Caco-2 (cell line): ENCODE data around the gene ITLN1. TPM values are rescaled to one million over a fixed set of nuclear protein-coding genes. Genes with fewer than 3 reads are reported as not detected.

Source experiments
- BruUV-seq: library from RNA; stranded (reverse); fragments of 400-500 nt; replicated peaks from 2 replicates; lab custom pipeline; 2021; lab: Mats Ljungman, UMichigan
- CTCF ChIA-PET: fragments of 300-600 bp; sonication (Branson Sonifier 250); formaldehyde crosslinking; loops from one replicate; lab custom pipeline; 2022; ENCODE audit warnings: antibody characterized with exemption; lab: Charles Lee
- POLR2A ChIA-PET: fragments of 300-600 bp; sonication (Branson Sonifier 250); formaldehyde crosslinking; loops from one replicate; lab custom pipeline; 2022; ENCODE audit warnings: antibody characterized with exemption; lab: Charles Lee
- DNase-seq, 2 experiments: peaks; one replicate each; pipeline versions ENCODE4 v3.0.0 to v3.0.0-alpha.2; 2020 to 2022
- H3K27me3 ChIP-seq: replicated peaks from 2 replicates; pipeline ENCODE4 v1.6.0; 2011; ENCODE audit warnings: low read length; ENCODE audit not compliant: control insufficient read depth, insufficient read depth
- H3K36me3 ChIP-seq: 2 replicates; pipeline ENCODE4 v1.5.1; 2011; ENCODE audit warnings: low read length; ENCODE audit not compliant: control insufficient read depth, insufficient read depth
- H3K4me1 ChIP-seq: fragments of 250-450 bp; sonication (Bioruptor Pico); 2 replicates; pipeline ENCODE4 v1.5.1; 2020; ENCODE audit warnings: mild to moderate bottlenecking
- H3K4me3 ChIP-seq: 2 replicates; pipeline ENCODE4 v1.5.1; 2011; ENCODE audit warnings: low read depth, mild to moderate bottlenecking, control low read depth, low read length
- H3K9me3 ChIP-seq: fragments of 250-450 bp; sonication (Bioruptor Pico); 2 replicates; pipeline ENCODE4 v1.5.1; 2020; ENCODE audit warnings: mild to moderate bottlenecking, moderate library complexity
- H3K27ac Mint-ChIP-seq: one replicate; pipeline ENCODE4 v1.8.0; 2022; ENCODE audit warnings: mixed read lengths; ENCODE audit not compliant: unreplicated experiment
- H3K27me3 Mint-ChIP-seq: one replicate; pipeline ENCODE4 v1.8.0; 2022; ENCODE audit warnings: mixed read lengths; ENCODE audit not compliant: insufficient read depth, unreplicated experiment
- H3K36me3 Mint-ChIP-seq: one replicate; pipeline ENCODE4 v1.8.0; 2022; ENCODE audit warnings: mild to moderate bottlenecking, mixed read lengths; ENCODE audit not compliant: insufficient read depth, unreplicated experiment
- H3K4me1 Mint-ChIP-seq: one replicate; pipeline ENCODE4 v1.8.0; 2022; ENCODE audit warnings: low read depth, mixed read lengths; ENCODE audit not compliant: unreplicated experiment
- H3K4me3 Mint-ChIP-seq: one replicate; pipeline ENCODE4 v1.8.0; 2022; ENCODE audit warnings: mild to moderate bottlenecking, moderate library complexity, mixed read lengths; ENCODE audit not compliant: unreplicated experiment
- H3K9me3 Mint-ChIP-seq: one replicate; pipeline ENCODE4 v1.8.0; 2022; ENCODE audit warnings: mixed read lengths; ENCODE audit not compliant: unreplicated experiment
- CTCF ChIP-seq, 2 experiments: fragments of 200-600 bp in 1 of 2; IDR thresholded peaks; 1 replicate in 1 of 2; 2 replicates in 1 of 2; pipeline versions ENCODE4 v1.5.1 to v1.8.0; 2011 to 2022; ENCODE audit warnings: antibody characterized with exemption in 1 of 2, control low read depth in 1 of 2, inconsistent platforms in 1 of 2, low read depth in 1 of 2, low read length in 1 of 2, mild to moderate bottlenecking in 1 of 2, moderate library complexity in 1 of 2; ENCODE audit not compliant: insufficient read depth in 1 of 2, severe bottlenecking in 1 of 2, unreplicated experiment in 1 of 2
- intact Hi-C: fragments of 100-400 bp; cut with micrococcal nuclease; formaldehyde crosslinking; loops from one replicate; pipeline ENCODE4 v1.10.0; 2022; ENCODE audit not compliant: unreplicated experiment
- total RNA-seq: library from RNA; stranded (reverse); gene quantifications from 2 replicates; pipeline ENCODE4 v1.2.3, GENCODE V29; 2022

Gene ITLN1
- total RNA-seq, 1 experiment from 2014 or later, result not detected

GRCh38 chr1:160836981-160837557, 47.9 kb downstream of the ITLN1 start:
- Histone ChIP-seq H3K4me3 (no peak overlapping the region), H3K36me3 (no peaks in the 10 kb centered on the region), H3K27me3 (no peaks in the 10 kb centered on the region), H3K4me1 (peaks cover 5% of the 10 kb centered on the region; the same call in 1 of the 2 replicates), H3K9me3 (no peaks in the 10 kb centered on the region)
- Mint-ChIP-seq H3K4me1 (peaks cover 4% of the 10 kb centered on the region), H3K27ac (no peak overlapping the region), H3K27me3 (no peaks in the 10 kb centered on the region), H3K4me3 (no peak overlapping the region), H3K9me3 (no peaks in the 10 kb centered on the region), H3K36me3 (no peaks in the 10 kb centered on the region)
- TF ChIP-seq CTCF (IDR thresholded peaks at IDR 0.05; ENCODE audit: insufficient read depth in 1 of 2, low read depth in 1 of 2, low read length in 1 of 2, severe bottlenecking in 1 of 2, unreplicated experiment in 1 of 2), result no peak
- ChIA-PET POLR2A (no interaction called here), CTCF (interaction anchor here (0.8 to 1.5 kb wide), 5 partner anchors 28 to 117 kb away, joined by 3 to 5 read pairs (median 4); partner anchors contain the start of genes ITLN1 and ITLN2)
- no TSS peak for BruUV-seq
- intact Hi-C loops, result no loop called here
- DNase-seq, result no peak

- CTCF ChIA-PET, result interaction anchor here (0.8 to 1.5 kb wide), 5 partner anchors 29 to 118 kb away, joined by 3 to 5 read pairs (median 4); partner anchors contain the start of genes ITLN1 and ITLN2
Measured at GRCh38 chr1:160836561-160836960, 48.4 kb downstream of the ITLN1 start.

GRCh38 chr1:160835751-160836150, 49.2 kb downstream of the ITLN1 start:
- H3K36me3 Mint-ChIP-seq, result no peaks in the 10 kb centered on the region
- peaks cover 4% of the 10 kb centered on the region for H3K4me1 Mint-ChIP-seq
- BruUV-seq, result no TSS peak
- intact Hi-C loops, result loop anchor here (1.0 kb wide), 3 partner anchors 49 to 155 kb away; partner anchors contain the start of gene ITLN2
- ChIA-PET POLR2A (no interaction called here), CTCF (interaction anchor here (0.6 to 1.9 kb wide), 5 partner anchors 58 to 118 kb away, joined by 3 to 19 read pairs (median 3); partner anchors contain the start of gene ITLN2)
- no peaks in the 10 kb centered on the region for H3K9me3 Mint-ChIP-seq
- Histone ChIP-seq H3K36me3 (no peaks in the 10 kb centered on the region), H3K4me3 (no peak overlapping the region), H3K4me1 (peaks cover 5% of the 10 kb centered on the region; the same call in 1 of the 2 replicates), H3K9me3 (no peaks in the 10 kb centered on the region), H3K27me3 (no peaks in the 10 kb centered on the region)
- no peak for DNase-seq
- TF ChIP-seq CTCF (IDR thresholded peaks at IDR 0.05; ENCODE audit: insufficient read depth in 1 of 2, low read depth in 1 of 2, low read length in 1 of 2, severe bottlenecking in 1 of 2, unreplicated experiment in 1 of 2), result no peak
- H3K27ac Mint-ChIP-seq, result no peak overlapping the region
- H3K4me3 Mint-ChIP-seq, result no peak overlapping the region
- no peaks in the 10 kb centered on the region for H3K27me3 Mint-ChIP-seq

More at GRCh38 chr1:160836561-160836960, 48.4 kb downstream of the ITLN1 start:
- no peaks in the 10 kb centered on the region for H3K9me3 Mint-ChIP-seq
- peaks cover 4% of the 10 kb centered on the region for H3K4me1 Mint-ChIP-seq
- H3K27ac Mint-ChIP-seq, result no peak overlapping the region
- no peak overlapping the region for H3K4me3 Mint-ChIP-seq
- intact Hi-C loops, result no loop called here
- H3K27me3 Mint-ChIP-seq, result no peaks in the 10 kb centered on the region
- no peak for DNase-seq
- Histone ChIP-seq H3K4me1 (peaks cover 5% of the 10 kb centered on the region; the same call in 1 of the 2 replicates), H3K27me3 (no peaks in the 10 kb centered on the region), H3K4me3 (no peak overlapping the region), H3K36me3 (no peaks in the 10 kb centered on the region), H3K9me3 (no peaks in the 10 kb centered on the region)
- POLR2A ChIA-PET, result no interaction called here
- no peak for TF ChIP-seq CTCF (IDR thresholded peaks at IDR 0.05; ENCODE audit: insufficient read depth in 1 of 2, low read depth in 1 of 2, low read length in 1 of 2, severe bottlenecking in 1 of 2, unreplicated experiment in 1 of 2)
- BruUV-seq, result no TSS peak
- H3K36me3 Mint-ChIP-seq, result no peaks in the 10 kb centered on the region
